Measurements from ENCODE around the gene ARHGEF5.
"Not testable (repeated sequence)": the region's sequence is repeated elsewhere in the genome, so short reads cannot be mapped to it uniquely, and the experiment has no call there.

Gene ARHGEF5

DNA sequence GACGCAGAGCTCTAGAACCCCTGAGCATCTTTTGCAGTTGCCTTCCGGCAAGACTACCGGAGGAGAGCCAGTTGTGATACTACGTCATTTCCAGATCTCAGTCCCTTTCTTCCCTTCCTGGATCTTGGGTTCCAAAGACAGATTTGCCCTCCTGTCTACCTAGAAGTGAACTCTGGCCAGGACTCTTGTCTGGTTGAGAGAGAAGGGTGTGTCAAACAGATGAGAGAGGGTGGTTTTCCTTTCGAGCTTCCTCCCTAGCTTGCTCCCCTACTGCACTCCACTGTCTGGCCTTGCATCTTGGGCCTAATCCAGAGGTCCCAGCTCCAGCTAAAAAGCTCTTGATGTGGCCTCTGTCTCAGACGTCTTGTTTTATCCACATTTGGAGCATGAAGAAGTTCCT is 983 bp downstream of the ARHGEF5 start:
- not testable (repeated sequence) for H3K9ac ChIP-seq (ENCODE audit: insufficient read length); H3K9me3 ChIP-seq (ENCODE audit: low read depth, low read length); H3K36me3 ChIP-seq (ENCODE audit: insufficient read depth, low read length); DNase-seq (ENCODE audit: low read depth, low spot score); H3K27ac ChIP-seq; H3K4me3 ChIP-seq

DNA sequence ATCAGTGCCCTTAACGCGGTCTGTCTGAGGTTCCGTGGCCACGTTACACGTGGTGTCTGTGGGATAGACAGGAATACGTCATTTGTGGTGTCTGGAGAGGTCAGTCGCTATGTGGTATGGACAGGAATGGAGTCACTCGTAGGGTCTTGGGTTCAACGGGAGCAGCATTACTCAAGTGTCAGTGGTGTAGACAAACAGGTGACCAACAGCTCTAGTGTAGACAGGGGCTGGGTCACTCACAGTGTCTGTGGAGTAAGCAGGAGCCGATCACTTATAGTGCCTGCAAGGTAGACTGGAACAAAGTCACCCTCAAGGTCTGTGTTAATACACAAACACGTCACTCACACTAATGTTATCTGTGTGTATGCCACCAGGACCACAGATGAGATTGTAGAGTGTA is 1.7 kb downstream of the ARHGEF5 start:
- H3K9ac ChIP-seq (ENCODE audit: insufficient read length); H3K36me3 ChIP-seq (ENCODE audit: insufficient read depth, low read length); H3K27ac ChIP-seq; H3K4me3 ChIP-seq; H3K9me3 ChIP-seq (ENCODE audit: low read depth, low read length); DNase-seq (ENCODE audit: low read depth, low spot score): not testable (repeated sequence)

DNA sequence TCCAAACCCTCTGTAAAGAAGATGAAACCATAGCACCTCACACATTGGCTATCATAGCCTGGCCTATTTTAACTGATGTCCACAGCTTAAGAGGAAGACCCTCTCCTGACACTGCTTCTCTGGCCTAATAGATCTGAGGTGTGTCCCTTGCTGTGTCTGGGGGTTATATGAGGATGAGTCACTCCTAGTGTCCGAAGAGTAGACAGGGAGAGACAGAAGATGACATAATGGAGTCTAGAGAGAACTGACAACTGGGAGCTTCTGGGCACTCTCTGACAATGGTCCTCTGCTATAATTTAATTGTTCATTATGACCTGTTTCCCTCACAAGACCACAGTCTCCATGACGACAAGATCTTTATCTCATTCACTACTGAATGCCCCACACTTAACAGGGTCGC is 6.9 kb downstream of the ARHGEF5 start:
- H3K9ac ChIP-seq (ENCODE audit: insufficient read length); DNase-seq (ENCODE audit: low read depth, low spot score); H3K36me3 ChIP-seq (ENCODE audit: insufficient read depth, low read length); H3K27ac ChIP-seq; H3K9me3 ChIP-seq (ENCODE audit: low read depth, low read length); H3K4me3 ChIP-seq: not testable (repeated sequence)

DNA sequence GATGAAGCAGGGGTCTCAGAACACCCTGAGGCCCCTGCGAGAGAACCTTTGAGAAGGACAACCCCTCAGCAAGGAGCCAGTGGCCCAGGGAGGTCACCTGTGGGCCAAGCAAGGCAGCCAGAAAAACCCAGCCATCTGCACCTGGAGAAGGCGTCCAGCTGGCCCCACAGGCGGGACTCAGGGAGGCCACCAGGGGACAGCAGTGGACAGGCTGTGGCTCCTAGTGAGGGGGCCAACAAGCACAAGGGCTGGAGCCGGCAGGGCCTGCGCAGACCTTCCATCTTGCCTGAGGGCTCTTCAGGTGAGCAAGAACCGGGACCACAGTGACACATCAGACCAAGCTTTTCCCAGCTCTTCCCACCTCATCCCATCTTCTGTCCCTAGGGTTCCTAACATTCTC is 10.3 kb downstream of the ARHGEF5 start:
- H3K9ac ChIP-seq (ENCODE audit: insufficient read length); H3K9me3 ChIP-seq (ENCODE audit: low read depth, low read length); DNase-seq (ENCODE audit: low read depth, low spot score); H3K27ac ChIP-seq; H3K4me3 ChIP-seq; H3K36me3 ChIP-seq (ENCODE audit: insufficient read depth, low read length): not testable (repeated sequence)

DNA sequence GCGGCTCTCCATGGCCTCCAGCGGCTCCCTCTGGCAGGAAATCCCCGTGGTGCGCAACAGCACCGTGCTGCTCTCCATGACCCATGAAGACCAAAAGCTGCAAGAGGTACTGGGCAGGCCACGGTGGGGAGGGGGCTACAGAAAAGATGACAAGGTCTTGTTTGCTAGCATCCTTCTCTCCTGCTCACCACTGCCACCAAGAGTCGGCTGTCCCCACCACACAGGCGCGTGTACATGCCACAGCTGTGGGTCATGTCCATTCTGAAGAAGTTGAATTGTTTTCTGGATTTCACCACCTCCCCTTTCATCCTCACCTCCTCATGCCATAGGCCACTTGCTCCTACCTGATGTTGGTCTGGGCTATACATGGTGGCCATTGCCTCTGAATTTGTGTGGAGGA is 12.0 kb downstream of the ARHGEF5 start:
- DNase-seq (ENCODE audit: low read depth, low spot score); H3K36me3 ChIP-seq (ENCODE audit: insufficient read depth, low read length); H3K9ac ChIP-seq (ENCODE audit: insufficient read length); H3K9me3 ChIP-seq (ENCODE audit: low read depth, low read length); H3K27ac ChIP-seq; H3K4me3 ChIP-seq: not testable (repeated sequence)

DNA sequence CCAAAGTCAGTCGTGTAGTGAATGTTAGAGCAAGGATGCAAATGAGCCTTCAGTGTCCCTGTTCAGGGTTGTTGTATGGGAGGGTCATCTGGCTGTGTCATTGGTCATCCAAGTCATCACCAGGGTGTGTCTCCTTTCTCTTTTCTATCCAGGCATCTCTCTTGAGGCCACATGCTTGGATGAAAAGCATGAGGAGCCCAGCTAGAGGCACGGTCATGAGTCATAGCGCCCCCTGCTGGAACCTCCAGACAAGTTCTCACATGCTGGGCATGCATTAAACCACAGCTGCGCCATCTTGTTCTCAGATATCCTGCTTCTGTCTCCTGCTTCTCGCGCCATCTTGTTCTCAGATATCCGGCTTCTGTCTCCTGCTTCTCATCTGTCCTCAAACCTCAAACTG is 14.0 kb downstream of the ARHGEF5 start:
- H3K27ac ChIP-seq; H3K9me3 ChIP-seq (ENCODE audit: low read depth, low read length); H3K4me3 ChIP-seq; H3K9ac ChIP-seq (ENCODE audit: insufficient read length); H3K36me3 ChIP-seq (ENCODE audit: insufficient read depth, low read length); DNase-seq (ENCODE audit: low read depth, low spot score): not testable (repeated sequence)

DNA sequence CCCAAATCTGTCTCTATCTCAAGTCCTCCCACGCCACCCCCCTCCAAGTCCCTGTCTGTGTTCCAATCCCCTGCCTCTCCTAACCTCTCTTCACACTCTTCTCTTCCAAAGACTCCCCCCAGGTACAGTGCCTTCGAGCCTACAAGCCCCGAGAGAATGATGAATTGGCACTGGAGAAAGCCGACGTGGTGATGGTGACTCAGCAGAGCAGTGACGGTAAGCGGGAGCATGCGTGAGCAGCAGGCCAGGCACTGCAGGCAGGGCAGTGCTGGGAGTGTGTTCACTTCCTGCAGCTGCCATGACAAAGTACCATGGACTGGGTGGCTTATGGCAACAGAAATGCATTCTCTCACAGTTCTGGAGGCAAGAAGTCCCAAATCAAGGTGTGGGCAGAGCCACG is 23.4 kb downstream of the ARHGEF5 start:
- DNase-seq (ENCODE audit: low read depth, low spot score) = no peak

DNA sequence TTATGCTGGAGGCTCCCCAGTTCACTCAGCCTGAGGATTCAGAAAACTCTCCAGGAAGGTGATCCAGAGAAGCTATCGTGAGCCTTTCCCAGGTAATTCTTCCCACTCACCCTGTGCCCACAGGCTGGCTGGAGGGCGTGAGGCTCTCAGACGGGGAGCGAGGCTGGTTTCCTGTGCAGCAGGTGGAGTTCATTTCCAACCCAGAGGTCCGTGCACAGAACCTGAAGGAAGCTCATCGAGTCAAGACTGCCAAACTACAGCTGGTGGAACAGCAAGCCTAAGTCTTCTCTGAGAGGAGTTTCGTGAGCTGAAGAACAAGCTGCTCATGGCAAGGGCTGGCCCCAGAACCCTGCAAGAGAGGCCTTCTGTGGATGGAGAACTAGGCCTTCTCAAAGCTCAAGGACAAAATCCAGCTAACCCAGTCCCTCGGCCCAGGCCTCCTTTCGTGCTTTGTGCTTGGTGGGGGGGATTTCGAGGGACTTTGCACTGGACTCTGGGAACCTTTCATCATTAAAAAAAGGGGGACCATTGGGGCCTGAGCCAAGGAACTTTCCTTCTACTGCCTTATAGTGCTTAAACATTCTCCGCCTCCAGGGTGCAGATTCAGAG is 24.7 kb downstream of the ARHGEF5 start:
- H3K27ac ChIP-seq = no peak overlapping the region
- H3K9ac ChIP-seq (ENCODE audit: insufficient read length) = no peak overlapping the region
- H3K36me3 ChIP-seq (ENCODE audit: insufficient read depth, low read length) = no peaks in the 10 kb centered on the region
- no peak overlapping the region for H3K4me3 ChIP-seq
- DNase-seq (ENCODE audit: low read depth, low spot score) = no peak
- no peaks in the 10 kb centered on the region for H3K9me3 ChIP-seq (ENCODE audit: low read depth, low read length)
- TF ChIP-seq FOXP2 (optimal IDR thresholded peaks at IDR 0.05; ENCODE audit: control extremely low read depth, extremely low read length, insufficient read depth) (no peak), EZH2 (IDR thresholded peaks at IDR 0.05) (no peak), POLR2AphosphoS5 (IDR thresholded peaks at IDR 0.05; ENCODE audit: borderline replicate concordance, low read depth, low read length) (no peak)

More for the DNA sequence above, 23.4 kb downstream of the ARHGEF5 start:
- H3K4me3 ChIP-seq = no peak overlapping the region
- H3K36me3 ChIP-seq (ENCODE audit: insufficient read depth, low read length) = no peaks in the 10 kb centered on the region
- TF ChIP-seq EZH2 (IDR thresholded peaks at IDR 0.05) (no peak), POLR2AphosphoS5 (IDR thresholded peaks at IDR 0.05; ENCODE audit: borderline replicate concordance, low read depth, low read length) (no peak), FOXP2 (optimal IDR thresholded peaks at IDR 0.05; ENCODE audit: control extremely low read depth, extremely low read length, insufficient read depth) (no peak)
- H3K9me3 ChIP-seq (ENCODE audit: low read depth, low read length) = no peaks in the 10 kb centered on the region
- H3K9ac ChIP-seq (ENCODE audit: insufficient read length) = no peak overlapping the region
- no peak overlapping the region for H3K27ac ChIP-seq

DNA sequence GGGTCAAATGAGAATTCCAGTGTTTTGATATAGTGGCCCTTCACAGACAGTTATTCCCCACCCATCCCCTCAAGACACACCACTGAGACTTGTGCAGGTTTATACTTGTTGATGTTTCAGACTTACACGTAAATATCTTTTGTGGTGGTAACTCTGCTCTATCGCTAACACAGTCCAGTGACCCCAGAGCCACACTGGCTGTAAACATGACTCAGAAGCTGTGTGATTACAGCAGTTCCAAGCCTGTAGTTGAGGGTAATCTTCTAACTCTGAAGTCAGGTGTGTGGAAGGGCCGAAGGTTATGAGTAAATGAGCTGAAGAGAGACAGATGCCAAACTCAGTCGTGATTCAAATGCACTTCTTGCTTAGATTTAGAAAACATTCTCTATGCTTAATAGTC is 28.9 kb downstream of the ARHGEF5 start:
- no peak overlapping the region for H3K27ac ChIP-seq
- DNase-seq (ENCODE audit: low read depth, low spot score) = no peak
- TF ChIP-seq POLR2AphosphoS5 (IDR thresholded peaks at IDR 0.05; ENCODE audit: borderline replicate concordance, low read depth, low read length) (no peak), EZH2 (IDR thresholded peaks at IDR 0.05) (no peak), FOXP2 (optimal IDR thresholded peaks at IDR 0.05; ENCODE audit: control extremely low read depth, extremely low read length, insufficient read depth) (no peak)
- H3K4me3 ChIP-seq = no peak overlapping the region
- no peaks in the 10 kb centered on the region for H3K9me3 ChIP-seq (ENCODE audit: low read depth, low read length)
- H3K36me3 ChIP-seq (ENCODE audit: insufficient read depth, low read length) = no peaks in the 10 kb centered on the region
- H3K9ac ChIP-seq (ENCODE audit: insufficient read length) = no peak overlapping the region

DNA sequence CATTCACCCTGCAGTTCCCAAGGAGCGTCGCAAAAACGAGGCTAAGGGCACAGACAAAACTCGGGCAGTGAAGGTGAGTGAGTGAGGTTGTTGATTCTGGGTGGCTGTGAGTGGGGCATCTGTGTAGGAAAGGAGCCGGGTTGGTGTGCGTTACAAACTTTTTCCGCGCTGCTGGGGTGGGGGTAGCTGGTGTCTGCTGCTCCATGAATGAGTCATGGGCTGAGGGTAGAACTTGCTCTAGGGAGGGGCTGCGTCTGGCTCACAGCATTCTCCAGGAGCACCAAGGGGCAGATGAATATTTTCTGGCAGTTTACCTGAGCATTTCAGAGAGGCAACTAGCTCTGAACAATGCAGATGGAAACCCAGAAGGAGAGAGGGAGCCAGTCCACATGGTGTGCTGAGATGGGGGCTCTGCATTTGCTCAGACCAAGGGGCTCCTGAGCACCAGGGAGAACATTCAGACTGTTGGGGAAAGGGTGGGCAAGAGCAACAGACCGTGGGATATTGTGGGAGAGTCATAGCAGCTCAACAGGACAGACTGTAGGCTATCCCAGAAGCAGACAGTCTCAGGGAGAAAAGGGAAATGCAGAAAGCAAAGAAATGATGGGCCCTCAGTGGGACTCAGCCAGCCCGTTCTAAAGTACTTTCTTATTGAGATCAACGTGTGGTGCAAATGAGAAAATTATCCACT is 29.5 kb downstream of the ARHGEF5 start:
- no peak for DNase-seq (ENCODE audit: low read depth, low spot score)
- TF ChIP-seq POLR2AphosphoS5 (IDR thresholded peaks at IDR 0.05; ENCODE audit: borderline replicate concordance, low read depth, low read length) (no peak), EZH2 (IDR thresholded peaks at IDR 0.05) (no peak), FOXP2 (optimal IDR thresholded peaks at IDR 0.05; ENCODE audit: control extremely low read depth, extremely low read length, insufficient read depth) (no peak)
- Histone ChIP-seq H3K9me3 (ENCODE audit: low read depth, low read length) (no peaks in the 10 kb centered on the region), H3K36me3 (ENCODE audit: insufficient read depth, low read length) (no peaks in the 10 kb centered on the region), H3K27ac (no peak overlapping the region), H3K9ac (ENCODE audit: insufficient read length) (no peak overlapping the region), H3K4me3 (no peak overlapping the region)
